ENCODE measurements around the gene ATP10A. TPM values are rescaled to one million over a fixed set of nuclear protein-coding genes. Genes with fewer than 3 reads are reported as not detected.
"Not testable (repeated sequence)": the region's sequence is repeated elsewhere in the genome, so short reads cannot be mapped to it uniquely, and the experiment has no call there.

Gene ATP10A
- total and polyA plus RNA-seq, 11 donors = 0.53 to 3.3 (median 1.0) TPM

- Histone ChIP-seq H3K27ac (no peak overlapping the region), H3K9me3 (no peaks in the 10 kb centered on the region), H3K36me3 (no peaks in the 10 kb centered on the region), H3K27me3 (peaks cover 0 to 3% (median 0%) of the 10 kb centered on the region in 9 donors), H3K4me3 (no peak overlapping the region), H3K4me1 (no peaks in the 10 kb centered on the region)
- no peak for ATAC-seq
- WGBS, 4 donors = 59 to 68% (median 62%) methylated on average over 4 of the region's 4 CpGs
- intact Hi-C loops (cut with DNase I) = no loop called here
- TF ChIP-seq CTCF (IDR thresholded peaks at IDR 0.05) (no peak), POLR2A (IDR thresholded peaks at IDR 0.05) (no peak)
- no peak for DNase-seq
Measured at GRCh38 chr15:25763331-25763751, 99.8 kb downstream of the ATP10A start.

GRCh38 chr15:25761971-25762662 lies 101.0 kb downstream of the ATP10A start:
- DNase-seq (no peak), ATAC-seq (no peak)
- 80 to 89% (median 85%) methylated on average over 13 of the region's 13 CpGs for WGBS, 4 donors
- Histone ChIP-seq H3K9me3 (no peaks in the 10 kb centered on the region), H3K27me3 (peaks cover 0 to 3% (median 0%) of the 10 kb centered on the region in 9 donors), H3K27ac (peak overlapping the region in 1 of 12 donors; percentile 51), H3K4me3 (no peak overlapping the region), H3K36me3 (no peaks in the 10 kb centered on the region), H3K4me1 (no peaks in the 10 kb centered on the region)
- TF ChIP-seq CTCF (IDR thresholded peaks at IDR 0.05) (no peak), POLR2A (IDR thresholded peaks at IDR 0.05) (no peak)
- intact Hi-C loops (cut with DNase I) = no loop called here

GRCh38 chr15:25759421-25759820 lies 103.7 kb downstream of the ATP10A start:
- ATAC-seq = no peak
- 88 to 94% (median 91%) methylated on average over 4 of the region's 4 CpGs for WGBS, 4 donors
- intact Hi-C loops (cut with DNase I) = no loop called here
- no peaks in the 10 kb centered on the region for H3K36me3 ChIP-seq
- TF ChIP-seq CTCF (IDR thresholded peaks at IDR 0.05) (no peak), POLR2A (IDR thresholded peaks at IDR 0.05) (no peak)
- H3K27me3 ChIP-seq = peaks cover 0 to 3% (median 0%) of the 10 kb centered on the region in 9 donors
- H3K4me3 ChIP-seq = no peak overlapping the region
- DNase-seq = no peak
- H3K4me1 ChIP-seq = no peaks in the 10 kb centered on the region
- H3K27ac ChIP-seq = no peak overlapping the region
- no peaks in the 10 kb centered on the region for H3K9me3 ChIP-seq

- intact Hi-C loops (cut with DNase I); H3K4me1 ChIP-seq; ATAC-seq; H3K27ac ChIP-seq; DNase-seq; H3K27me3 ChIP-seq; H3K9me3 ChIP-seq; H3K36me3 ChIP-seq; H3K4me3 ChIP-seq: not testable (repeated sequence)
- WGBS, 4 donors = 91 to 95% (median 92%) methylated on average over 11 of the region's 11 CpGs
Measured at GRCh38 chr15:25758612-25759011, 104.5 kb downstream of the ATP10A start.

Data from heart left ventricle (tissue), 16 donors.